Measurements from ENCODE around the gene TCEANC.

TCEANC gene

GRCh38 chrX:13681595-13681994 is 28.7 kb downstream of the TCEANC start:
- H3K4me3 ChIP-seq (ENCODE audit: low read length), result no peak overlapping the region
- H3K4ac ChIP-seq (ENCODE audit: low read depth, low read length), result no peak overlapping the region
- no peaks in the 10 kb centered on the region for H3K27me3 ChIP-seq (ENCODE audit: insufficient read depth, low read length, poor library complexity)
- H3K56ac ChIP-seq (ENCODE audit: low read length), result no peak overlapping the region
- no peaks in the 10 kb centered on the region for H3K4me1 ChIP-seq (ENCODE audit: control insufficient read depth, low read depth, low read length)
- H2BK5ac ChIP-seq (ENCODE audit: low read length), result no peak overlapping the region
- no peak for DNase-seq
- no peak overlapping the region for H3K27ac ChIP-seq (ENCODE audit: low read depth, low read length)
- no peak overlapping the region for H2AK5ac ChIP-seq (ENCODE audit: low read length)
- no peaks in the 10 kb centered on the region for H3K36me3 ChIP-seq (ENCODE audit: control insufficient read depth, insufficient read depth, low read length)
- H3K79me2 ChIP-seq (ENCODE audit: control insufficient read depth, insufficient read depth, low read length), result no peaks in the 10 kb centered on the region
- no peak overlapping the region for H3K9ac ChIP-seq (ENCODE audit: low read length)
- no peak overlapping the region for H3K18ac ChIP-seq (ENCODE audit: low read length)
- no peak overlapping the region for H2BK120ac ChIP-seq (ENCODE audit: low read depth, low read length)
- no peaks in the 10 kb centered on the region for H3K79me1 ChIP-seq (ENCODE audit: low read length)
- WGBS (ENCODE audit: extremely low coverage, insufficient coverage, low lambda C conversion rate), result no CpG with 5 or more reads among the region's 7 CpGs
- no peak overlapping the region for H4K5ac ChIP-seq (ENCODE audit: low read length)
- no peak overlapping the region for H2BK15ac ChIP-seq (replicated peaks; ENCODE audit: low read depth)
- no peak overlapping the region for H3K4me2 ChIP-seq (ENCODE audit: low read length)
- H3K23ac ChIP-seq (ENCODE audit: low read length), result no peak overlapping the region
- H4K8ac ChIP-seq (ENCODE audit: low read depth, low read length), result no peak overlapping the region

DNA sequence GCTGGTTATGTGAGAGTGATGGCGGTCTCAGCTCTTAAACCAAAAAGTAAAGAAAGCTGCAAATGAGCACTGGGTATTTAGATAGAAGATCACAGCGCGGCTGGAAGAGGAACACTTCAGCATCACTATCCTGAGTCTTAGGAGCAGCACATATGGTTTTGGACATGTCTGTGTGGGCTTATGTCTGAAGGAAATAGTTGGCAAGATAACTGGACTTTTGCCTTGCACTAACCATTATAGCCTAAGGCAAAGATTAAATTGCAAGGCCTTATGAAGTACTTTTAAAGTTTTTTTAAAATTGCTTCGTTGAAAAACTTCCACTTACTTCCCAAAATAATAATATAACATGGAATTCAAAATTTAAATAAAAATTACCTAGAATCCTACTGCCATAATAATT is 31.4 kb downstream of the TCEANC start:
- no peak overlapping the region for H2BK5ac ChIP-seq (ENCODE audit: low read length)
- WGBS (ENCODE audit: extremely low coverage, insufficient coverage, low lambda C conversion rate), result 100% methylated on average over 1 of the region's 4 CpGs
- no peak for DNase-seq

GRCh38 chrX:13685126-13685763 is 32.3 kb downstream of the TCEANC start:
- Histone ChIP-seq H3K79me2 (ENCODE audit: control insufficient read depth, insufficient read depth, low read length) (peaks cover 6% of the 10 kb centered on the region), H3K4me2 (ENCODE audit: low read length) (no peak overlapping the region), H4K5ac (ENCODE audit: low read length) (no peak overlapping the region), H3K27me3 (ENCODE audit: insufficient read depth, low read length, poor library complexity) (no peaks in the 10 kb centered on the region), H3K4ac (ENCODE audit: low read depth, low read length) (no peak overlapping the region), H3K23ac (ENCODE audit: low read length) (no peak overlapping the region), H3K36me3 (ENCODE audit: control insufficient read depth, insufficient read depth, low read length) (no peaks in the 10 kb centered on the region), H2BK15ac (replicated peaks; ENCODE audit: low read depth) (no peak overlapping the region), H2BK120ac (ENCODE audit: low read depth, low read length) (no peak overlapping the region), H3K4me1 (ENCODE audit: control insufficient read depth, low read depth, low read length) (no peaks in the 10 kb centered on the region), H3K9ac (ENCODE audit: low read length) (no peak overlapping the region), H2AK5ac (ENCODE audit: low read length) (no peak overlapping the region), H3K18ac (ENCODE audit: low read length) (no peak overlapping the region), H3K27ac (ENCODE audit: low read depth, low read length) (no peak overlapping the region), H2BK5ac (ENCODE audit: low read length) (no peak overlapping the region), H4K8ac (ENCODE audit: low read depth, low read length) (no peak overlapping the region), H3K56ac (ENCODE audit: low read length) (no peak overlapping the region), H3K4me3 (ENCODE audit: low read length) (no peak overlapping the region), H3K79me1 (ENCODE audit: low read length) (no peaks in the 10 kb centered on the region)
- WGBS (ENCODE audit: extremely low coverage, insufficient coverage, low lambda C conversion rate), result no CpG with 5 or more reads among the region's 3 CpGs
- DNase-seq, result no peak

More for the DNA sequence above, 31.4 kb downstream of the TCEANC start:
- Histone ChIP-seq H3K79me2 (ENCODE audit: control insufficient read depth, insufficient read depth, low read length) (peaks cover 1% of the 10 kb centered on the region), H3K4me3 (ENCODE audit: low read length) (no peak overlapping the region), H2BK15ac (replicated peaks; ENCODE audit: low read depth) (no peak overlapping the region), H3K9ac (ENCODE audit: low read length) (no peak overlapping the region), H3K4ac (ENCODE audit: low read depth, low read length) (no peak overlapping the region), H3K18ac (ENCODE audit: low read length) (no peak overlapping the region), H2BK120ac (ENCODE audit: low read depth, low read length) (no peak overlapping the region), H3K27ac (ENCODE audit: low read depth, low read length) (no peak overlapping the region), H3K27me3 (ENCODE audit: insufficient read depth, low read length, poor library complexity) (no peaks in the 10 kb centered on the region), H3K4me2 (ENCODE audit: low read length) (no peak overlapping the region), H3K23ac (ENCODE audit: low read length) (no peak overlapping the region), H4K8ac (ENCODE audit: low read depth, low read length) (no peak overlapping the region), H2AK5ac (ENCODE audit: low read length) (no peak overlapping the region), H3K56ac (ENCODE audit: low read length) (no peak overlapping the region), H3K36me3 (ENCODE audit: control insufficient read depth, insufficient read depth, low read length) (no peaks in the 10 kb centered on the region), H4K5ac (ENCODE audit: low read length) (no peak overlapping the region), H3K4me1 (ENCODE audit: control insufficient read depth, low read depth, low read length) (no peaks in the 10 kb centered on the region), H3K79me1 (ENCODE audit: low read length) (no peaks in the 10 kb centered on the region)

DNA sequence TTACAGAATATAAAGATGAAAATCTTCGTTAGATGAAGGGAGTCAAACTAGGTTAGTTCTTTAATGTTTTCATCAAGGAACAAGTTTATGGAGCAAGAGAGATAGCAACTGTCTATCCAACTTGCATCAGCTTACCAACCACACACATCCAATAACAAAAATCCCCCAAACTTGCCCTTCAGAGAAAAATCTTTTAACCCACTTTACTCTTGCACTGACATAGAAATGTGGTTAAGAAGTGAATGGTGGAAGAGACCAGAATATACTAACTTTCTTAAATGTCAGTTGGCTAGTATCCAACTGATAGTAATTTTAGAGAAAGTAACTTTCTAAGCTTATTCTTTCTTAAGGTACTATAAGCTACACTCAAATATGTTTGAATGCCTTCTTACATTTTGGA is 34.3 kb downstream of the TCEANC start:
- no peak overlapping the region for H3K56ac ChIP-seq (ENCODE audit: low read length)
- no peak overlapping the region for H2BK5ac ChIP-seq (ENCODE audit: low read length)
- no peak for DNase-seq
- no peaks in the 10 kb centered on the region for H3K27me3 ChIP-seq (ENCODE audit: insufficient read depth, low read length, poor library complexity)
- no peak overlapping the region for H3K27ac ChIP-seq (ENCODE audit: low read depth, low read length)
- no peak overlapping the region for H2BK15ac ChIP-seq (replicated peaks; ENCODE audit: low read depth)
- H2BK120ac ChIP-seq (ENCODE audit: low read depth, low read length), result no peak overlapping the region
- H4K8ac ChIP-seq (ENCODE audit: low read depth, low read length), result no peak overlapping the region
- H3K18ac ChIP-seq (ENCODE audit: low read length), result no peak overlapping the region
- H3K79me2 ChIP-seq (ENCODE audit: control insufficient read depth, insufficient read depth, low read length), result peaks cover 13% of the 10 kb centered on the region
- no peaks in the 10 kb centered on the region for H3K4me1 ChIP-seq (ENCODE audit: control insufficient read depth, low read depth, low read length)
- H3K9ac ChIP-seq (ENCODE audit: low read length), result no peak overlapping the region
- H3K4ac ChIP-seq (ENCODE audit: low read depth, low read length), result no peak overlapping the region
- H3K4me3 ChIP-seq (ENCODE audit: low read length), result no peak overlapping the region
- H3K23ac ChIP-seq (ENCODE audit: low read length), result no peak overlapping the region
- H2AK5ac ChIP-seq (ENCODE audit: low read length), result no peak overlapping the region
- H3K79me1 ChIP-seq (ENCODE audit: low read length), result no peaks in the 10 kb centered on the region
- no peaks in the 10 kb centered on the region for H3K36me3 ChIP-seq (ENCODE audit: control insufficient read depth, insufficient read depth, low read length)
- no CpG with 5 or more reads among the region's 1 CpG for WGBS (ENCODE audit: extremely low coverage, insufficient coverage, low lambda C conversion rate)
- no peak overlapping the region for H4K5ac ChIP-seq (ENCODE audit: low read length)
- no peak overlapping the region for H3K4me2 ChIP-seq (ENCODE audit: low read length)

- Histone ChIP-seq H3K27ac (ENCODE audit: low read depth, low read length) (no peak overlapping the region), H3K79me2 (ENCODE audit: control insufficient read depth, insufficient read depth, low read length) (peaks cover 20% of the 10 kb centered on the region), H3K23ac (ENCODE audit: low read length) (no peak overlapping the region), H2BK5ac (ENCODE audit: low read length) (no peak overlapping the region), H4K8ac (ENCODE audit: low read depth, low read length) (no peak overlapping the region), H3K27me3 (ENCODE audit: insufficient read depth, low read length, poor library complexity) (no peaks in the 10 kb centered on the region), H3K79me1 (ENCODE audit: low read length) (no peaks in the 10 kb centered on the region), H3K36me3 (ENCODE audit: control insufficient read depth, insufficient read depth, low read length) (no peaks in the 10 kb centered on the region), H3K4me1 (ENCODE audit: control insufficient read depth, low read depth, low read length) (peaks cover 5% of the 10 kb centered on the region), H3K4ac (ENCODE audit: low read depth, low read length) (no peak overlapping the region), H2AK5ac (ENCODE audit: low read length) (no peak overlapping the region), H2BK120ac (ENCODE audit: low read depth, low read length) (no peak overlapping the region), H2BK15ac (replicated peaks; ENCODE audit: low read depth) (no peak overlapping the region), H3K18ac (ENCODE audit: low read length) (no peak overlapping the region), H4K5ac (ENCODE audit: low read length) (no peak overlapping the region), H3K9ac (ENCODE audit: low read length) (no peak overlapping the region), H3K56ac (ENCODE audit: low read length) (peak overlapping the region; percentile 49), H3K4me2 (ENCODE audit: low read length) (peak overlapping the region; percentile 50), H3K4me3 (ENCODE audit: low read length) (no peak overlapping the region)
- no CpG with 5 or more reads among the region's 13 CpGs for WGBS (ENCODE audit: extremely low coverage, insufficient coverage, low lambda C conversion rate)
- DNase-seq, result no peak
Observed at GRCh38 chrX:13688384-13688957, 35.5 kb downstream of the TCEANC start.
